Ascending aorta (tissue), 2 donors: ENCODE results near the gene TSPOAP1. TPM values are rescaled to one million over a fixed set of nuclear protein-coding genes. Genes with fewer than 3 reads are reported as not detected.

Experiments used
- DNase-seq, 2 donors: peaks; one replicate each; pipeline ENCODE4 v3.0.0-alpha.2; 2019; ENCODE audit warnings: low spot score in 2 of 2
- H3K27ac ChIP-seq, 2 donors: fragments of 200-600 bp; sonication (generic); one replicate each; pipeline ENCODE4 v1.5.1; 2016 to 2017; ENCODE audit warnings: mild to moderate bottlenecking in 1 of 2
- H3K27me3 ChIP-seq: fragments of 200-600 bp; sonication (generic); one replicate; pipeline ENCODE4 v1.5.1; 2017
- H3K36me3 ChIP-seq, 2 donors: fragments of 200-600 bp; sonication (generic); one replicate each; pipeline ENCODE4 v1.5.1; 2016
- H3K4me1 ChIP-seq, 2 donors: fragments of 200-600 bp; sonication (generic); one replicate each; pipeline ENCODE4 v1.5.1; 2016 to 2017; ENCODE audit warnings: mild to moderate bottlenecking in 1 of 2
- H3K4me3 ChIP-seq, 2 donors: fragments of 200-600 bp; sonication (generic); one replicate each; pipeline ENCODE4 v1.5.1; 2016 to 2017; ENCODE audit warnings: mild to moderate bottlenecking in 1 of 2
- H3K9me3 ChIP-seq, 2 donors: fragments of 200-600 bp; sonication (generic); one replicate each; pipeline ENCODE4 v1.5.1; 2016
- CTCF ChIP-seq, 3 experiments: fragments of 200-600 bp in 2 of 3; fragments of 450-650 bp in 1 of 3; sonication (generic) in 2 of 3; IDR thresholded peaks; one replicate each; pipeline ENCODE4 v1.5.1; 2016 to 2019; ENCODE audit warnings: antibody characterized with exemption in 3 of 3, mild to moderate bottlenecking in 1 of 3, moderate library complexity in 1 of 3
- intact Hi-C: fragments of 100-400 bp; cut with DNase I; formaldehyde crosslinking; loops from one replicate; pipeline ENCODE4 v1.15.1; 2023
- total RNA-seq: library from RNA; depleted of rRNA; stranded (reverse); fragments of >200 nt; gene quantifications from one replicate; pipeline ENCODE4 v1.1.0, GENCODE V29; 2016

Gene TSPOAP1
- total RNA-seq, 1 donor from 2014 or later = 22.4 TPM

GRCh38 chr17:58370309-58370708 is 41.7 kb upstream of the TSPOAP1 start:
- H3K36me3 ChIP-seq = no peaks in the 10 kb centered on the region
- no peaks in the 10 kb centered on the region for H3K4me1 ChIP-seq
- DNase-seq = no peak
- no peak overlapping the region for H3K27ac ChIP-seq
- intact Hi-C loops = no loop called here
- no peak overlapping the region for H3K4me3 ChIP-seq
- H3K9me3 ChIP-seq = no peaks in the 10 kb centered on the region
- no peak for TF ChIP-seq CTCF (IDR thresholded peaks at IDR 0.05)
- H3K27me3 ChIP-seq = no peaks in the 10 kb centered on the region

DNA sequence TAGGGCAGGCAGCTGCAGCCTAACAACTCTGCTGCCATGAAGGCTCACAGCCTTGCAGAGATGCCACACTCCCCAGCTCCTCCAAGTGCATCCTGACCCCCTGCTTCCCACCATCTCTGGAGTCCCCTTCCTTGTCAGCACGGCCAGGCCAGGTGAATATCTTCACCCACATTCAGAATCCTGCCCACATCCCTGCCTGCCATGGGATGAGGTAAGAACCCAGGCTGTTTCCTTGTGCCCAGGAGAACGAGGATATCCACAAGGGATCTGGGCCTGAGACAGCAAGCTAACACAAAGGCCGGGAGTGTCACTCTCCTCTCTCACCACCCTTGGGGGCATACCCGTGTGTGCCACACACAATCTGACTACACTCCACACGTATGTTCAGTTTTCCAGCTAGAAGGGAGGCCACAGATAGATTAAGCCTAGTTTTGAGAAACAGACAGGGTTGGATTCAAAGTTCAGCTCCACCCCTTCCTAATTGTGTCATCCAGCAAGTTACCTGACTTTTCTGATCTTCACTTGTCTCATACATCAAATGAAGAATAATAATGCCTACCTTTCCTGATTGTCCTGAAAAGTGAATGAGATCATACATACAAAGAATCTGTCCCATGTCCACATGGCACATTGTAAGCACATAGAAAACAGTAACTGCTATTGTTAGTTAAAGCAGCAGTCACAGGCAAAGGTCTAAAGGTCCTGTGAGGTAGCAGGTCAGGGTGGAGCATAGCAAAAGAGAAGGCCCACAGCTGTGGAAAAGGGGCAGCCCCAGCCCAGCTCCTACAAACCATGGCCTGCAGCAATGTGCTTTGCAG is 40.8 kb upstream of the TSPOAP1 start:
- H3K27me3 ChIP-seq = no peaks in the 10 kb centered on the region
- H3K27ac ChIP-seq = no peak overlapping the region
- no peaks in the 10 kb centered on the region for H3K9me3 ChIP-seq
- DNase-seq = no peak
- no peak for TF ChIP-seq CTCF (IDR thresholded peaks at IDR 0.05)
- H3K4me1 ChIP-seq = no peaks in the 10 kb centered on the region
- intact Hi-C loops = no loop called here
- H3K4me3 ChIP-seq = no peak overlapping the region
- no peaks in the 10 kb centered on the region for H3K36me3 ChIP-seq

DNA sequence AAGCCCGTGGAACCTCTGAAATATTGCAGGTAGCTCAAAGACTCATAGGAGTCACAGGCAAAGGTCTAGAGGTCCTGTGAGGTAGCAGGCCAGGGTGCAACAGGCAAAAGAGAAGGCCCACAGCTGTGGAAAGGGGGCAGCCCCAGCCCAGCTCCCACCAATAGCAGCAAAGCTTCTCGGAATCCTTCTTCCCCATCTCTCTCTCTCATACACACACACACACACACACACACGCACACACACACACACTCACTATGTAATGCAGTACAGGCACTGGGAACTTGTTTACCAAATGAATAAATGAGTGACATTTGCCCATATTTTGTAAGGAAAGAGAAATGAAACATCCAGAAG is 40.2 kb upstream of the TSPOAP1 start:
- TF ChIP-seq CTCF (IDR thresholded peaks at IDR 0.05) = no peak
- no peak for DNase-seq
- Histone ChIP-seq H3K27ac (no peak overlapping the region), H3K4me1 (no peaks in the 10 kb centered on the region), H3K27me3 (no peaks in the 10 kb centered on the region), H3K4me3 (no peak overlapping the region), H3K36me3 (no peaks in the 10 kb centered on the region), H3K9me3 (no peaks in the 10 kb centered on the region)
- intact Hi-C loops = no loop called here

- no peak overlapping the region for H3K27ac ChIP-seq
- no peaks in the 10 kb centered on the region for H3K36me3 ChIP-seq
- intact Hi-C loops = no loop called here
- no peak for TF ChIP-seq CTCF (IDR thresholded peaks at IDR 0.05)
- peak in 1 of 2 donors; percentile 12 for DNase-seq
- H3K4me1 ChIP-seq = no peaks in the 10 kb centered on the region
- no peaks in the 10 kb centered on the region for H3K9me3 ChIP-seq
- H3K27me3 ChIP-seq = no peaks in the 10 kb centered on the region
- H3K4me3 ChIP-seq = no peak overlapping the region
Measured at GRCh38 chr17:58367461-58367860, 38.9 kb upstream of the TSPOAP1 start.

GRCh38 chr17:58365980-58366595 is 37.5 kb upstream of the TSPOAP1 start:
- H3K36me3 ChIP-seq = no peaks in the 10 kb centered on the region
- intact Hi-C loops = no loop called here
- no peaks in the 10 kb centered on the region for H3K4me1 ChIP-seq
- no peak for TF ChIP-seq CTCF (IDR thresholded peaks at IDR 0.05)
- H3K4me3 ChIP-seq = no peak overlapping the region
- H3K27me3 ChIP-seq = no peaks in the 10 kb centered on the region
- no peak for DNase-seq
- no peak overlapping the region for H3K27ac ChIP-seq
- no peaks in the 10 kb centered on the region for H3K9me3 ChIP-seq
